Sigmoid colon (tissue), 7 donors: ENCODE measurements around the gene DUSP28. TPM values are rescaled to one million over a fixed set of nuclear protein-coding genes. Genes with fewer than 3 reads are reported as not detected.
"Not testable (repeated sequence)": the region's sequence is repeated elsewhere in the genome, so short reads cannot be mapped to it uniquely, and the experiment has no call there.

Experiments
- DNase-seq: peaks from one replicate; pipeline ENCODE4 v3.0.0-alpha.2; 2019
- H3K27ac ChIP-seq, 4 donors: fragments of 200-600 bp; sonication (generic); one replicate each; pipeline ENCODE4 v1.5.1; 2016 to 2019; ENCODE audit warnings: mild to moderate bottlenecking in 1 of 4
- H3K27me3 ChIP-seq, 3 donors: fragments of 200-600 bp; sonication (generic); one replicate each; pipeline ENCODE4 v1.5.1; 2019; ENCODE audit warnings: mild to moderate bottlenecking in 1 of 3
- H3K36me3 ChIP-seq, 4 donors: fragments of 200-600 bp; sonication (generic); one replicate each; pipeline ENCODE4 v1.5.1; 2016 to 2019
- H3K4me1 ChIP-seq, 4 donors: fragments of 200-600 bp; sonication (generic); one replicate each; pipeline ENCODE4 v1.5.1; 2017 to 2019
- H3K4me3 ChIP-seq, 4 donors: fragments of 200-600 bp; sonication (generic); one replicate each; pipeline ENCODE4 v1.5.1; 2017 to 2019; ENCODE audit warnings: mild to moderate bottlenecking in 2 of 4, moderate library complexity in 1 of 4
- H3K9me3 ChIP-seq, 4 donors: fragments of 200-600 bp in 3 of 4; sonication (generic) in 3 of 4; one replicate each; pipeline versions ENCODE4 v1.5.1 to v1.6.1; 2013 to 2019
- EP300 ChIP-seq, 4 donors: sonication (generic); formaldehyde crosslinking; IDR thresholded peaks; one replicate each; pipeline ENCODE4 v1.6.1; 2017; ENCODE audit warnings: antibody characterized with exemption in 4 of 4
- POLR2A ChIP-seq, 2 donors: fragments of 450-650 bp; IDR thresholded peaks; one replicate each; pipeline ENCODE4 v1.6.1; 2016; ENCODE audit warnings: antibody characterized with exemption in 2 of 2, mild to moderate bottlenecking in 2 of 2, moderate library complexity in 2 of 2
- POLR2AphosphoS5 ChIP-seq, 4 donors: sonication (generic); formaldehyde crosslinking; IDR thresholded peaks; one replicate each; pipeline ENCODE4 v1.6.1; 2017; ENCODE audit warnings: antibody characterized with exemption in 4 of 4
- WGBS, 2 donors: extraction: QIAGEN DNeasy Blood & Tissue Kit; methylation state at CpG; one replicate each; pipeline ENCODE4 v1.1.7; 2013; 5-methylcytosine and 5-hydroxymethylcytosine counted together
- intact Hi-C: fragments of 100-400 bp; cut with DNase I; formaldehyde crosslinking; loops from one replicate; pipeline ENCODE4 v1.15.1; 2023
- polyA plus RNA-seq, 3 donors: library from polyadenylated mRNA; stranded (reverse); fragments of 200-250 nt; gene quantifications; one replicate each; pipeline ENCODE4 v1.2.3, GENCODE V29; 2013
- total RNA-seq, 4 donors: library from RNA; depleted of rRNA; stranded (reverse); fragments of >200 nt; gene quantifications; one replicate each; pipeline ENCODE4 v1.1.0, GENCODE V29; 2016
- TF ChIP-seq, protein P1 (sequence below), 4 experiments: fragments of 450-650 bp in 3 of 4; fragments of 200-600 bp in 1 of 4; IDR thresholded peaks; one replicate each; pipeline ENCODE4 v1.5.1; 2016 to 2019; ENCODE audit warnings: antibody characterized with exemption in 4 of 4, mild to moderate bottlenecking in 3 of 4, moderate library complexity in 2 of 4
- donor health status: healthy with polysubstance abuse.
- donor health status: Bipolar disorder and iron deficiency.
- donor health status: healthy.

Gene DUSP28
- total and polyA plus RNA-seq, 7 donors = 4.6 to 10.2 (median 5.4) TPM

DNA sequence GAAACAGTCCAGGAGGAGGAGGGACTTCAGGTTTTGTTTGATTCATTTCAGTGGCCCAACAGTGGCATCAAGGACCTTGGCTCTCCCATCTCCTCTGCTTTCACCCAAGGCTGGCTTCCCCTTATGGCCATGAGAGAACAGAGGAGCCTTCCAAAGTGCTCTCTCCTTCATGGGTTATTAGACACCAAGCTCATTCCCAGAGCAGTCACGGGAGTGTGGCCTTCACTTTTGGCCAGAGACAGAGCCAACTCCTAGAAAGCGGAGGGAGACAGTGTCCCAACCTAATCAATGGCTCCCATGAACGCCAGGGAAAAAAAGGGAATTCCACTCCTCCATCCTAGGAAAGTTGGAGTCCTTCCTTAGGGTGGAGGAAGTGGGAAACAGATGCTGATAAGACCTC is 871 bp upstream of the DUSP28 start:
- intact Hi-C loops = loop anchor here (5.0 kb wide), 2 partner anchors 38 to 327 kb away; no protein-coding TSS in a partner anchor
- Histone ChIP-seq H3K4me1 (peaks cover 2 to 46% (median 38%) of the 10 kb centered on the region in 4 donors), H3K27me3 (peaks cover 0 to 19% (median 0%) of the 10 kb centered on the region in 3 donors), H3K4me3 (no peak overlapping the region), H3K36me3 (peaks cover 0 to 9% (median 0%) of the 10 kb centered on the region in 4 donors), H3K9me3 (no peaks in the 10 kb centered on the region), H3K27ac (peak overlapping the region in 1 of 4 donors; percentile 100)
- DNase-seq = peak; percentile 42
- no peak for TF ChIP-seq EP300 (IDR thresholded peaks at IDR 0.05)
- TF ChIP-seq POLR2A (IDR thresholded peaks at IDR 0.05) = no peak
- TF ChIP-seq, protein P1, sequence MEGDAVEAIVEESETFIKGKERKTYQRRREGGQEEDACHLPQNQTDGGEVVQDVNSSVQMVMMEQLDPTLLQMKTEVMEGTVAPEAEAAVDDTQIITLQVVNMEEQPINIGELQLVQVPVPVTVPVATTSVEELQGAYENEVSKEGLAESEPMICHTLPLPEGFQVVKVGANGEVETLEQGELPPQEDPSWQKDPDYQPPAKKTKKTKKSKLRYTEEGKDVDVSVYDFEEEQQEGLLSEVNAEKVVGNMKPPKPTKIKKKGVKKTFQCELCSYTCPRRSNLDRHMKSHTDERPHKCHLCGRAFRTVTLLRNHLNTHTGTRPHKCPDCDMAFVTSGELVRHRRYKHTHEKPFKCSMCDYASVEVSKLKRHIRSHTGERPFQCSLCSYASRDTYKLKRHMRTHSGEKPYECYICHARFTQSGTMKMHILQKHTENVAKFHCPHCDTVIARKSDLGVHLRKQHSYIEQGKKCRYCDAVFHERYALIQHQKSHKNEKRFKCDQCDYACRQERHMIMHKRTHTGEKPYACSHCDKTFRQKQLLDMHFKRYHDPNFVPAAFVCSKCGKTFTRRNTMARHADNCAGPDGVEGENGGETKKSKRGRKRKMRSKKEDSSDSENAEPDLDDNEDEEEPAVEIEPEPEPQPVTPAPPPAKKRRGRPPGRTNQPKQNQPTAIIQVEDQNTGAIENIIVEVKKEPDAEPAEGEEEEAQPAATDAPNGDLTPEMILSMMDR (IDR thresholded peaks at IDR 0.05) = no peak
- TF ChIP-seq POLR2AphosphoS5 (IDR thresholded peaks at IDR 0.05) = no peak
- 92 to 93% methylated on average over 3 of the region's 3 CpGs for WGBS, 2 donors

DNA sequence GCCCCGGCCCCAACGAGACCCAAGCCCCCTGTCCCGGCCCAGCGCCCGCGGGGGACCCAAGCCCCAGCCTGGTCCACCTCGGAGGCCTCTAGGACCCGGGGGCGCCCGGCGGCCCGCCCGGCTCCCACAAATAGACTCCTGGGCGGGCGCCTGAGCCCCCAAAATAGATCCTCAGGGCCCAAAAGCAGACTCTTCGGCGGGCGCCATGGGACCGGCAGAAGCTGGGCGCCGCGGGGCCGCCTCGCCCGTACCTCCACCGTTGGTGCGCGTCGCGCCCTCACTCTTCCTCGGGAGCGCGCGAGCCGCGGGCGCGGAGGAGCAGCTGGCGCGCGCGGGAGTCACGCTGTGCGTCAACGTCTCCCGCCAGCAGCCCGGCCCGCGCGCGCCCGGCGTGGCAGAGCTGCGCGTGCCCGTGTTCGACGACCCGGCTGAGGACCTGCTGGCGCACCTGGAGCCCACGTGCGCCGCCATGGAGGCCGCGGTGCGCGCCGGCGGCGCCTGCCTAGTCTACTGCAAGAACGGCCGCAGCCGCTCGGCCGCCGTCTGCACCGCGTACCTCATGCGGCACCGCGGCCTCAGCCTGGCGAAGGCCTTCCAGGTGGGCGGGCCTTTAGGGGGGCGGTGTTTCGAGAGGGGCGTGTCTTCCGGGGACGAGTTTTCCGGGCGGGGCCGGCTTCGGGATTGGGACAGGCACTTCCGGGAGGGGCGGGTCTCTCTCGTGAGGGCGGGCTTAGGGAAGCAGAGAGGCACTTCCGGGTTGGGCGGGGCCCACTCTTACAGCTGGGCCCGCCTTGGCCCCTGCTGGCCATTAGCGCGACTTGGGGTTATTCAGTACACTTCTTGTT is 545 bp downstream of the DUSP28 start:
- intact Hi-C loops = loop anchor here (10.0 kb wide), 2 partner anchors 274 to 754 kb away; partner anchors contain the start of genes HDLBP and SEPTIN2
- peak overlapping the region; percentile 97 to 100 (median 100) for H3K27ac ChIP-seq
- H3K27me3 ChIP-seq = peaks cover 0 to 19% (median 0%) of the 10 kb centered on the region in 3 donors
- peak; percentile 100 for DNase-seq
- H3K9me3 ChIP-seq = no peaks in the 10 kb centered on the region
- peaks cover 2 to 52% (median 43%) of the 10 kb centered on the region in 4 donors for H3K4me1 ChIP-seq
- peak; percentile 6 to 86 for TF ChIP-seq POLR2A (IDR thresholded peaks at IDR 0.05)
- TF ChIP-seq EP300 (IDR thresholded peaks at IDR 0.05) = no peak
- TF ChIP-seq POLR2AphosphoS5 (IDR thresholded peaks at IDR 0.05) = peak; percentile 82 to 92 (median 88)
- TF ChIP-seq, protein P1 (IDR thresholded peaks at IDR 0.05) = peak in 2 of 4 experiments; percentile 33 to 53
- peak overlapping the region; percentile 68 to 93 (median 85) for H3K4me3 ChIP-seq
- WGBS, 2 donors = 0% methylated on average over 101 of the region's 101 CpGs
- H3K36me3 ChIP-seq = peaks cover 0 to 9% (median 0%) of the 10 kb centered on the region in 4 donors

DNA sequence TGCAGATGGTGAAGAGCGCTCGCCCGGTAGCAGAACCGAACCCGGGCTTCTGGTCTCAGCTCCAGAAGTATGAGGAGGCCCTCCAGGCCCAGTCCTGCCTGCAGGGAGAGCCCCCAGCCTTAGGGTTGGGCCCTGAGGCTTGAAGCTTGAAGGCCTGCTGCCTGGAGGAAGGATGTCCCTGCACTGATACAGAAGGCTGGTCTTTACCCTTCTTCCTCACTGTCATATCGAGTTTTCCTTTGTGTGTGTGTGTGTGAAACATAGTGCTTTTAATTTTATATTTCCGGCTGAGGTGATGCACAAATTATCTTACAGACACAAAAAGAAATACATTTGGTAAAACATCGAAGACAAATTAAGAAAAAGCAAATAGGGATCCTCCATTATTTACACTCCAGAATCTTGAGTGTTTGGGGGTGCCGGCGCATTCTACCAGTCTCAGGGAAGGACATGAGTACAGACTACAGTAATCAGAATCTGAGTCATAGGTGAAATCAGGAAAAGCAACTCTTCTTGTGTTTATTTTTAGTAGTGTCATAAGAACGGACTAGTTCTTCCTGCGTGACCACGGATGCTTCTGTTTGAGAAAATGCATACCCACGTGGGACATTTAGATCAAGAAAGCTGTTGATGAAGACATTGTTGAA is 1.3 kb downstream of the DUSP28 start:
- Histone ChIP-seq H3K4me1 (peaks cover 2 to 59% (median 49%) of the 10 kb centered on the region in 4 donors), H3K27me3 (peaks cover 0 to 19% (median 0%) of the 10 kb centered on the region in 3 donors), H3K4me3 (peak overlapping the region; percentile 68 to 93 (median 85)), H3K36me3 (peaks cover 0 to 9% (median 0%) of the 10 kb centered on the region in 4 donors), H3K9me3 (no peaks in the 10 kb centered on the region), H3K27ac (peak overlapping the region; percentile 97 to 100 (median 100))
- 3 to 14% methylated on average over 14 of the region's 14 CpGs for WGBS, 2 donors
- peak; percentile 61 for DNase-seq
- intact Hi-C loops = loop anchor here (10.0 kb wide), 2 partner anchors 273 to 753 kb away; partner anchors contain the start of genes HDLBP and SEPTIN2
- TF ChIP-seq POLR2A (IDR thresholded peaks at IDR 0.05) = no peak
- no peak for TF ChIP-seq POLR2AphosphoS5 (IDR thresholded peaks at IDR 0.05)
- no peak for TF ChIP-seq EP300 (IDR thresholded peaks at IDR 0.05)
- TF ChIP-seq, protein P1 (IDR thresholded peaks at IDR 0.05) = peak in 1 of 4 experiments; percentile 60

DNA sequence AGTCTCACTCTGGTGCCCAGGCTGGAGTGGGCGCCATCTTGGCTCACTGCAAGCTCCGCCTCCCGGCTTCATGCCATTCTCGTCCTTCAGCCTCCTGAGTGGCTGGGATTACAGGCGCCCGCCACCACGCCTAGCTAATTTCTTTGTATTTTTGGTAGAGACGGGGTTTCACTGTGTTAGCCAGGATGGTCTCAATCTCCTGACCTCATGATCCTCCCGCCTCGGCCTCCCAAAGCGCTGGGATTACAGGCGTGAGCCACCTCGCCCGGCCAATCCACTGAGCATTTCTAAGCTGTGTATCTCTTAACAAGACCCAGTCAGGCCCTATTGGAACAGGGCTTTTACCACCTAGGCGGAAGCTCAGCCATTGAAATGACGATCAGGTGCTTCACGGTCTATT is 3.1 kb downstream of the DUSP28 start:
- not testable (repeated sequence) for H3K9me3 ChIP-seq, H3K36me3 ChIP-seq, H3K27me3 ChIP-seq, H3K4me3 ChIP-seq, DNase-seq, H3K27ac ChIP-seq
- intact Hi-C loops = loop anchor here (10.0 kb wide), 2 partner anchors 272 to 752 kb away; partner anchors contain the start of genes HDLBP and SEPTIN2
- 96 to 97% methylated on average over 17 of the region's 17 CpGs for WGBS, 2 donors
- peaks cover 2 to 58% (median 50%) of the 10 kb centered on the region in 4 donors for H3K4me1 ChIP-seq
